GM21381 (cell line): ENCODE results near the gene GATC.
"Not testable (repeated sequence)": the region's sequence is repeated elsewhere in the genome, so short reads cannot be mapped to it uniquely, and the experiment has no call there.

Experiments used
- ATAC-seq: cut with Tn5 transposase; IDR thresholded peaks from one replicate; pipeline ENCODE4 v1.9.1; 2021; ENCODE audit warnings: mild to moderate bottlenecking, moderate library complexity; ENCODE audit not compliant: unreplicated experiment

The GATC gene

GRCh38 chr12:120468821-120469449 is 22.7 kb downstream of the GATC start:
- ATAC-seq = peak; percentile 28

- ATAC-seq = peak; percentile 77
These were observed 23.4 kb downstream of the GATC start, which contains the start of gene SRSF9 for GRCh38 chr12:120469450-120470149. Gene SRSF9 (minus strand): TSS chr12:120469748. CDS start chr12:120469609, 139 bp downstream.

DNA sequence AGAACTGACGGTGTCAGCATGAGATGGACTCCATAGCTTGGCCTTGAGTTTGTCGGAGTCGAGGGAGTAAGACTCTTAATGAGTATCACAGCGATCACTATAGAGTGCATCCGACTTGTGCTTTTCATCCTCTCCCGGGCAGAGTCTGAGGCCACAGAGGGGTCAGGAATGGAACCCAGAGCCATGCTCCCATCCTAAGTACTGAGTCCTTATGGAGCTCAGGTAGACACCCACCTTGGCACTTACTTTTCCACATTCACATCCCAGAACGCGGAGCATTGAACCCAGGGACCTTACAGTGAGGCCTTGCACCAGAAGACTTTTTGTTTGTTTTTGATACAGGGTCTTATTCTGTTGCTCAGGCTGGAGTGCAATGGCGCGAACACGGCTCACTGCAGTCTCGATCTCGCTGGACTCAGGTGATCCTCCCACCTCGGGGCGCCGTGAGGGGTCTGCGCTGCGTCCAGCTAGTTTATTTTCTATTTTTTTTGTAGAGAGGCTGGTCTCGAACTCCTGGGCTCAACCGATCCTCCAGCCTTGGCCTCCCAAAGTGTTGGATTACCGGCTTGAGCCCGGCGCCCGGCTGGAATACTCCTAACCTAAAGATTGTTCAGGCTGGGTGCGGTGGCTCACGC is 24.0 kb downstream of the GATC start:
- ATAC-seq = no peak

GRCh38 chr12:120472521-120472920 is 26.3 kb downstream of the GATC start:
- ATAC-seq = no peak

- no peak for ATAC-seq
These were observed 27.8 kb downstream of the GATC start for GRCh38 chr12:120473807-120474615.

- ATAC-seq = no peak
These were observed 28.3 kb downstream of the GATC start for GRCh38 chr12:120474616-120474960.

DNA sequence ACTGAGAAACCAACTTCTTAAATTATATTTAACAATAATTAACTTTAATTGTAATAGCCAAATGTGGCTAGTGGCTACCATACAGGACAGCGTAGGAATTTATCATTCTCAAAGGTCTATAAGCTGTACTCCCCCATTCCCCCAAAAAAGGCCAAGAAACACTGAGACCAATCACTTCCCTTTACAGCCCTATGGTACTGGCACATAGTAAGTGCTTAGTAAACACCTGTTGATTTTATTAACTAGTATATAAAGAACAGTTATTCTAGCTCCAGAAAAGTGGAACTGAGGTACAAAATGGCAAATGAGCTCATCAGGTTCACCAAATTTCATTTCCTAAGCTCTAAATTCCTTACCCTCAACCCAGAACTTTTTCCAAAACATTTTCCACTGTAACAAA is 29.4 kb downstream of the GATC start:
- no peak for ATAC-seq

DNA sequence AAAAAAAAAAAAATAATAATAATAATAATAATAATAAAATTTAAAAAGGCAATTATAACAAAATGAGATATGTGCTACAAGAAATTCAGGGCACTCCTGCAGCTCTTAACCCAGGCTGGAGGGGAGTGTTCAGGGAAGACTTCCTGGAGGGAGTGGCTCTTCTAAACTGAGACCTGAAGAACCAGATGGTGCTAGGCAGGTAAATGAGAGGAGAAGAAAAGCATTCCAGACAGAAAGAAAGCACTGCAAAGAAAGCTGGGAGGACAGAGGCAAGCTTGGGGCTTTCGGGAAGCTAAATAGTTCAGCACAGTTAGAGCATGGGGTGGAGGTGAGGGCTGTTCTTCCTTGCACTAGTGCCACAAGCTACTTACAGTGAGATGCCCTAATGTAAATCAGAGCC is 33.2 kb downstream of the GATC start:
- no peak for ATAC-seq

DNA sequence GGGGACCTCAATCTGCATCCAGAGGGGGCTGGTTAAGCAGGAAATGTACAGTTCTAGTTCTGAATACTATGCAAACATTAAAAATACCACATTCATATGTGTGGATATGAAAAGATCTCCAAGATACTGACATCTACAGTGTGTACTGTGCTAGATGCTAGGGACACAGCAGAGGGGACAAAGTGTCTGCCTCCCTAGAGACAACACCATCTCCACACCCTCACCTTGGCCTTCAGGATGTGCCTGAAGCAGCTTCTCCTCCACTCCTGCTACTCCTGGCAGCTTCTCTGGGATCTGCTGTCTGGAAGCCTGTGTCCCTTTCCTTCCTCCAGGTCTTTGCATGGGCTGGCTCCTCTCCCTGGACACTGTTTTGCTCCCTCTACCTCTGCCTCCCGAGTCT is 34.0 kb downstream of the GATC start:
- no peak for ATAC-seq

DNA sequence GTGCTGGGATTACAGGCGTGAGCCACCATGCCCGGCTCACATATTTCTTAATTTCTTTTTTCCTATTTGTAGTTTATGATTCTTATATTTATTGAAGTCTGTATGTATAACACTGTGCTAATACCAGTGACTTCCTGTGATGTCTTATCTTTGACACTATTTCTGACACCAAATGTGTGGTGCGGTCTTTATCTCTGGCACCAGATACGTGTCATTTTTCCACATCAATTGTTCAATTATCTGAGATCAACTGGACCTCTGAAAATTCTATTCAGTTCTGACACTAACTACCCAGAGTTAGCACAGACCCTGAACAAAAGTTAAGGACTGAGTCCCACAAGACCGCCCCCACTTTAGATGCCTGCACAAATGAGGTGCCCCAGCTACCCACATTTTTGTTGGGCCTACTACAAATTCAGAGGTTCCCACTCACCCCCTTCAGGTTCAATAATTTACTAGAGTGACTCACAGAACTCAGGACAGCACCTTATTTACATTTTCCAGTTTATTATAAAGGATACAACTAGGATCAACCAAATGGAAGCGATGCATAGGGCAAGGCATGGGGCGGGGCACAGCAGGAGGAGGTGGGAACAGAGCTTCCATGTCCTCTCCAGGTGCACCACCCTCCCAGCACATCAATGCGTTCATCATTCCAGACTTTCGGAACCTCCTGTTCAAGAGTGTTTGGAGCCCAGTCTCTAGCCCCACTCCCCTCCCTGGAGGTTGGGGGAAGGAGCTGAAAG is 35.0 kb downstream of the GATC start:
- ATAC-seq = no peak

GRCh38 chr12:120483621-120484020 is 37.4 kb downstream of the GATC start:
- ATAC-seq = no peak

DNA sequence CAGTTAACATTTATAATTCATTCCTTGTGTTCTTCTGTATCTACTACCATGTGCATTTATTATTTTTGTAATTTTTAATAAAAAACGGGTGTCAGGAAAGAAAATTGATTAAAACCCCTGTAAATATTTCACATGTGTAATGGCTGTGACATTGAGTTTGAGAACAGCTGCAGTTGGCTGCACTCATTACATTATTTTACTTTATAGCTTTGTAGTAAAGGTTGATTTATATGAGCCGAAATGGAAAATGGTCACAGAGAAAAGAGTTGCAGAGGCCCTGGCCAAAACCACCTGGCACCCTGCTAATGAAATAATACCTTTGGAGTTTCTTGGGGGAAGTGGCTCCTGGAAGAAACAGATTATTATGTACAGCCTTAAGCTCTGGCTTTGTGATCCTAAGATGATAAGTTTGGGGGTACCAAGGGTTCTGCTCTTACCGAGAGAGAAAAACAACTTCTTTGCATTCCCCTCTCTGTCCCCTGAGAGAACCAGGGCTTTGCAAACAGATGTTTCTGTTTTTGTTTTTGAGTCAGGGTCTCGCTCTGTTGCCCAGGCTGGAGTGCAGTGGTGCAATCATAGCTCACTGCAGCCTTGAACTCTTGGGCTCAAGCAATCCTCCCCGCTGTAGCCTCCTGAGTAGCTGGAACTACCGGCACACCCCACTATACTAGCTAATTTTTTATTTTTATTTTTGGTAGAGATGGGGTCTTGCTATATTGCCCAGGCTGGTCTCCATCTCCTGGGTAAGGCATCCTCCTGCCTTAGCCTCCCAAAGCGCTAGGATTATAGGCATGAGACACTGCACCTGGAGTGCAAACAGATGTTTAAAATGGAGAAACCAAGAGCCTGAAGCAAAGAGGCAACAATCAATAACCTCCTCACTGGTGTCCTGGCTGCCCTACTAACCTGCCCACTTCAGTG is 40.0 kb downstream of the GATC start:
- ATAC-seq = no peak

DNA sequence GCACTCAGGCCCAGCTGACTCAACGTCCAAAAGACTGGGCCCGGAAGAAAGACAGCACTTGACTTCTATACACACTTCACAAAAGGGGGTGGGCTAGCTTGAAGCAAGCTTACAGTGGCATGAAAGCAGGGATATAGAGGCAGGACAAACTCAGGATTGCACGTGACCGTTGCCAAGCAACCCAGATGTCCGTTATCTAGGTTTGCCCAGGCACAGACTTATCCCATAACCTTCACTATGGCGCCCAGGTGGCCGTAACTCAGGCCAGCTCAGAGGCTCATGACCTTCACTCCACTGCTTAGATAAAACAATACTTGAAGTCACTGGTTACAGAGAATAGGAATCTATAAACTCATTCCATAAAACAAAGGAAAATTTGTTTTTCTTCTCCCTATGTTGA is 41.3 kb downstream of the GATC start:
- not testable (repeated sequence) for ATAC-seq

- ATAC-seq = no peak
These were observed 41.9 kb downstream of the GATC start for GRCh38 chr12:120488057-120488640.

- no peak for ATAC-seq
These were observed 42.8 kb downstream of the GATC start for GRCh38 chr12:120489018-120489417.

DNA sequence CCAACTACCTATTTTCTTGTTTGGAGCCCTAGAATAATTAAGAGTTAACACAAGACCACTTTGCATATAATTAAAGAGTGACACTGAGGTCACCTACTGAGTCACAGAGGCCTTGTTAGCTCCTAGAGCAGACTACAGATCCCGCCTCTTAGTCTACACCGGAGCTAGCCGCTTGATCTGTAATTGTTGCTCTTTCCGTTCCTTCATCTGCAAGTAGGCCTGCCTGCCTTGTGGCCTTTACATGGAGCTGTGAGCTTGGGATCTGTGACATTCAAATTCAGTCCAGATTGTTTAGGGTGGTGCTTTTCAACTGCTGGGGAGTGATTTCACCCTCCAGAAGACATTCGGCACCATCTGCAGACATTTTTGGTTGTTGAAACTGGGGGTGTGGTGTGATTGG is 44.1 kb downstream of the GATC start:
- no peak for ATAC-seq

- ATAC-seq = no peak
These were observed 44.7 kb downstream of the GATC start for GRCh38 chr12:120490833-120491512.

DNA sequence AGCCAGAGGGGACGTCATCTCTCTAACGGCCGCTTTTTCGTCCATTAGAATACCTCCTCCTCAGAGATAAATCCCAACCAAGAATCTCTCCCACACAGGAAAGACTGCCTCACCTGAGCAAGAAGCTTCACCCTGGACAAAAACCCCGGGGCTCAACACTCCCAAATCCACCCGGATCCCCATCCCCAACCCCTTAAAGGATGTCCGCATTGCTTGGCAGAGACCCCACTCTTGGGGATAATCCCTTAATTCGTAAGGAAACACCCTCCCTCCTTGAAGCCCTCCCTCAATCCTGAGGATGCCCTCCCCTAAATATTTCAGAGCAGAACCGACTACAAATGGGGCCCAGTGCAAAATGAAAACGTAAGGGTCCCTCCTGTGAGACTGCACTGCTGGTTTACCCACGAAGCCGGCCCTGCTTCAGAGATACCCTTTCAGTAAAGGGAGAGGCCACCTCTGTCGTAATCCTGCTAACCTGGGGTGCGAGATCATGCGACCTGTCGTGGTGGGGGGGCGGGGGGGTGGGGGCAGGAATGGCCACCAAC is 49.0 kb downstream of the GATC start:
- ATAC-seq = no peak
